GM19397 (cell line): ENCODE measurements around the gene A1BG.
"Not testable (repeated sequence)": the region's sequence is repeated elsewhere in the genome, so short reads cannot be mapped to it uniquely, and the experiment has no call there.

Experiments used
- ATAC-seq: cut with Tn5 transposase; IDR thresholded peaks from one replicate; pipeline ENCODE4 v1.9.1; 2021; ENCODE audit warnings: mild to moderate bottlenecking, moderate library complexity; ENCODE audit not compliant: unreplicated experiment

Gene A1BG

DNA sequence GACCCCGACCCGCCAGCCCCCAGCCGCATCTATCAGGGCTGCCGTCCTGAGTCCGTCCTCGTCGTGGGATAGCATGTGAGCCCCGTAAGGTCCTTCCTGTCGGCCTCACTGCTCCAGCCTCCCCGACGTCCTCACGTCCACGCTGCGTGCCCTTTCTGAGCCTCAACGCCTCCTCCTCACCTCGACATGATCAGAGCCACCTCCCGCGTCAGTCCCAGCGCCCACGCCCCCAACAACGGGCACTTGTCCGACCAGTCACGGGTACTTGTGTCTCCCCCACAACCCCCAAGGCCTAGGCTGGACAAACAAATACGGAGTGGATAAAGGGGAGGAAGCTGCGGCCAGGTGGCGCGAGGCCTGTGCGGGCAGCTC lies 8.6 kb upstream of the A1BG start:
- peak; percentile 1 for ATAC-seq

DNA sequence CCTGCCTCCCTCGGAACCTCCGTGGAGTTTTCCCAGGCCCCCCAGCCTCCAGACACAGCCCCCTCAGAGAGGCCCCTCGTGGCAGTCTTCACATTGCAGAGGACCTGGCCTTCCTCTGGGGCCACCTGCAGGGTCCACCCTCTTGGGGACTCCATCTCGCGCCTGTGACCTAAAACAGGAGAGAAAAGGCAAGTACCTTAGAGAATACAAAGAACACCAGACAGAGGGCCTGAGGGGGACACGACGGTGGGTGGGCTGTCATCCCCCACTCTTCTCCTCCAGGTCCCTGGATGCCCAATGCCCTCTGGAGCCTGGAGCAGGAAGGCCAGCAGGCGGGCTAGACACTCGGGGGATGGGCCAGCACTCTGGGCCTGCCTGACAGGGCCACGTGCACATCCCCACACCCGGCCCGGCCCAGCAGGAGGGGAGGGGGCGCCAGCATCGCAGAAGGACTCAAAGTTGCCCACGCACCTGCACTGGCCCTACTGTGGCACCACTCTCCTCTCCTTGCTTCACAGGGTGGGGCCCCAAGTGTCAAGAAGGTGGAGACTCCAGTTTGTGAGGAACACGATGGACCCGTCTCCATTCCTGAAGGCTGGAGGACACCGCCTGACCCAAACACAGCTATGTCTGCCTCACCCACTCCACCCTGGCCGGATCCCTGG lies 4.3 kb upstream of the A1BG start:
- no peak for ATAC-seq

DNA sequence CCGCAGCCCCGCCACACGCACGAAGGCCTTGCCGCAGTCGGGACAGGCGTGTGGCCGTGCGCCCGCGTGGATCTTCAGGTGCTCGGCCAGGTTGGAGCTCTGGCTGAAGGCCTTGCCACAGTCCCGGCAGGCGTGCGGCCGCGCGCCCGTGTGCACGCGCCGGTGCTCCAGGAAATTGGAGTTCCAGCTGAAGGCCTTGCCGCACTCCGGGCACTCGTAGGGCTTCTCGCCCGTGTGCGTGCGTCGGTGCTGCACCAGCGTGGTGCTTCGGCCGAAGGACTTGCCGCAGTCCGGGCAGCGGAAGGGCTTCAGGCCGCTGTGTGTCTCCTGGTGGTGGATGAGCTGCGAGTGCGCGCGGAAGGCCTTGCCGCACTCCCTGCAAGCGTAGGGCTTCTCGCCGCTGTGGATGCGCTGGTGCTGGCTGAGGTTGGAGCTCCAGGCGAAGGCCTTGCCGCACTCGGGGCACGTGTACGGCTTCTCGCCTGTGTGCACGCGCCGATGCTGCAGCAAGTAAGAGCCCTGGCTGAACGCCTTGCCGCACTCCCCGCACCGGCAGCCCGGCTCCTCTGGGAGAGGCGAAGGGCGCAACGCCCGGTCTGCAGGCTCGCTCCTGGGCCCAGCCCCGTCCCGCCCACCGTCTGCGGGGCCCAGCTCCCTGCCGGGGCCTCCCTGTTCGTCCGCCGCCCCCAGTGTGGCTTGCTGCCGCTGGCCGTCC lies 3.6 kb upstream of the A1BG start:
- no peak for ATAC-seq

DNA sequence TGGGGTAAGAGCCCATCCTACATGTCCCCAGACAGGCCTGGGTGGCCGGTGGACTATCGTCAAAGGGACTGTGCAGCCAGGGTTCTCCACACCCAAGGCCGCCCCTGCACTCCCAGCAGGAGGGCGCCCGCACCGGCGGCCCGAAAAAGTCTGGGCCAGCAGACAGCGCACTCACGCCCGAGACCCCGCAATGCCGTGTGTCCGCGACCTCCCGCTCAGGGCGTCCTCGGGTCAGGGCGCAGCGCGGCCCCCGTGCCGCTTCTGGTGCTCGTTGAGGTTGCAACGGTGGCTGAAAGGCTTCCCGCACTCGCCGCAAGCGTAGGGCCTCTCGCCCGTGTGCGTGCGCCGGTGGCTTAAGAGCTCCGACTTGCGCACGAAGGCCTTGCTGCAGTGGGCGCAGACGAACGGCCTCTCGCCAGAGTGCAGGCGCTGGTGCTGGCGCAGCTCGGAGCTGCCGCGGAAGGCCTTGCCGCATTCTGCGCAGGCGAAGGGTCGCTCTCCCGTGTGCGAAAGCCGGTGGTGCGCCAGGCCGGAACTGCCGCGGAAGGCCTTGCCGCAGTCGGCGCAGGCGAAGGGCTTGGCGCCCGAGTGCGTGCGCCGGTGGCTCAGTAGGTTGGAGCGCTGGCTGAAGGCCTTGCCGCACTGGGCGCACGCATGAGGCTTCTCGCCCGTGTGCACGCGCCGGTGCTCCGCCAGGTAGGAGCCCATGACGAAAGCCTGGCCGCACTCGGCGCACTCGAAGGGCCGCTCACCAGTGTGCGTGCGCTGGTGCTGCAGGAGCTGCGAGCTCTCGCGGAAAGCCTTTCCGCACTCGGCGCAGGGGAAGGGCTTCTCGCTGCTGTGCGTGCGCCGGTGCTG lies 2.8 kb upstream of the A1BG start:
- no peak for ATAC-seq

DNA sequence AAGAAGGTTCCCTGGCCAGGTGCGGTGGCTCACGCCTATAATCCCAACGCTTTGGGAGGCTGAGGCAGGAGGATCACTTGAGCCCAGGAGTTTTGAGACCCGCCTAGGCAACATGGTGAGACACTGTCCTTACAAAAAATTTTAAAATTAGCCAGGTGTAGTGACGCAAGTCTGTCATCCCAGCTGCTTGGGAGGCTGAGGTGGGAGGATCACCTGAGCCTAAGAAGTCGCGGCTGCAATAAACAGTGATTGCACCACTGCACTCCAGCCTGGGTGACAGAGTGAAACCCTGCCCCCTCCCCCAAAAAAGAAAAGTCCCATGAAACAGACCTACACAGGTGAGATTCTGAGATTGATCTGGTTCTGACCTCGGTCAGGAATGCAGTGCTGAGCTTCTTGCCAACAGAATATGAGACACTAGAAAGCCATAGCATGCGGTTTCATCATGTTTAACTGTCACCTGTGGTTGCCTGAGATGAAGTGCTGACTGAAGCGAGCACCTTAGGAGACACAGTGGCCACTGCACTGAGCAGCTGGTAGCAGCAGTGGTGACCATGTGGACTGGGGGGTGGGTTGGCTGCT lies 2.0 kb upstream of the A1BG start:
- ATAC-seq: no peak

DNA sequence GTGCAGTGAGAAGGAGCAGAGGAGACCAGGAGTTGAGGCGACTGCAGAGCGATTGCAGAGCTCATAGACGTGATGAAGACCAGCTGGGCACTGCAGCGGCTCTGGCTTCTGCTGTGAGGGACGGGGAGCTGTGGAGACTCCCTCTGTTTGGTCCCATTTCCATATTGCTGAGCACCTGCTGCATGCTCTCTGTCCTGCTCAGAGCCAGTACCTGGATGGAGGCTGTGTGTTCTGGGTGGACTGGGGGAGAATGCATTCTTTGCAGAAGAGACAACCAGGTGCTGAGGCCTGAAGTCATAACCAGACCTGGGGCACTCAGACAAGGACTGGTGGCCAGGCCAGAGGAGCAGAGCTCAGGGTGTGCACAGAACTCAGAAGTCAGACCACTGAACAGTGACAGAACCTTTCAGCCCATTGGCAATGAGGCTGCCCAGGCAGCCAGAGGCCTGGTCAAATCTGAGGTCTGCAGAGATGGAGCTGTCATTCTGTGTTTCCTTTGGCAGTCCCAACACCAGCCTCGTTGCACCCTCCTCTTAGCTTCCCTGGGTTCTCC lies 1.3 kb upstream of the A1BG start:
- no peak for ATAC-seq

DNA sequence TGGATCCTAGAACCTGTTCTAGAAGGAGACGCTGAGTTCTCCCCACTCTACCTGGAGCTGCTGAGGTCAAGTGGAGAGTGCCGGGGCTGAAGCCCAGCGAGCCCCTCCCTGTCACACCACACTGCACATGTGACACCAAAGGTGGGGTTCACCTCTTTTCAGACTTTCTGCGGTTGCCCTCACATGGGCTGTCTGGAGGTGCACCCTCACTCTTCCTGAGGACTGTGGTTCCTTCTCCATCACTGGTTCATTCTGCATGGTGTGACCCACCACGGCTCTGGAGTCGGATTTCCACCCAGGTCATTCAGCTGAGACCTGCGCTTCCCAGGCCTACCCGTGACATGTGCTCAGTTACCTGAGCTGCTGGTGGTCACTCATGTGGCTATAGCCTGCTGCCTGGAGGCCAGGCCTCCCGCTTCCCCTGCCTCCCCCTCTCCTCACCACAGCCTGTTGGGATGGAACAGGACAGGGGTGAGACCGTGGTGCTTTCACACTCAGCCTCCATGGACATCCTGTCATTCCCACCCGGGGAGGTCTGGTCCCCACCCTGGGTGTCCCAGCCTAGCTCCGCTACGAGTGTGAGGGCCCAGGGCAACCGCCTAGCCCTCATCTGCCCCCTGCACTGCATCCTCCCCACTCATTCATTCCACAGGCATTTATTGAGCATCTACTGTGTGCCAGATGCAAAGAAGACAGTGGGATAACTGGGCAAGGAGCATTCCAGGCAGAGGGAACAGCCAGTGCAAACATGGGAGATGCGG lies 605 bp upstream of the A1BG start:
- no peak for ATAC-seq

DNA sequence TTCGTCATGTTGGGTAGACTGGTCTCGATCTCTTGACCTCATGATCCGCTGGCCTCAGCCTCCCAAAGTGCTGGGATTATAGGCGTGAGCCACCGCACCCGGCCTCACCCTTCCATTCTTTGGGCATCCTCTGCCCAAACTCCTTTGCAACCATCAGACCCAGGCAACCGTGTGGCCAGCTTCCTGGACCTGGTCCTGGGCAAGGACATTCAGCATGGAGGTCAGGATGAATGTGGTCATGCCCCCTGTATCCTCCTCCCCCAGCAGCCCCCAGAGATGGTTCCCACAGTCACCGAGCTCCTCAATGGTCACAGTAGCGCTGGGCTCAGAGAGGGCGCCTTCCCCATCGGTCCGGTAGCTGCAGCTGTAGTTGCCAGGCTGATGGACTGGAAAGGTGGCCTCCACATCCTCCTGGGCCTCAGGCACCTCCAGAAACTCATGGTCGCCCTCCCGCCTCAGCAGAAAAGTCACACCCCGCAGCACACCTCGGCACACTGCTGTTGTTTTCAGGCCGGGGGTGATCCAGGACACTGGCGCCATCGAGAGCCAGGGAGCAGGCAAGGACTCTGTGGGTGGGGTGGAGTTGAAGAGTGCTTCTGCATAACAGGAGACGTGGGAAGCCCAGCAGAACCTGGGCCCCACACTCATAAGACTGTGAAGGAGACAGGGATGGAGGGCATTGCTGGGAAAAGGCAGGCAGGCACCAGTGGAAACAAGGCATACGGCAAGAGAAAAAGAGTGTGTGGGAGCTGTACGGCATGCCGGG lies 1.1 kb downstream of the A1BG start:
- ATAC-seq: no peak

DNA sequence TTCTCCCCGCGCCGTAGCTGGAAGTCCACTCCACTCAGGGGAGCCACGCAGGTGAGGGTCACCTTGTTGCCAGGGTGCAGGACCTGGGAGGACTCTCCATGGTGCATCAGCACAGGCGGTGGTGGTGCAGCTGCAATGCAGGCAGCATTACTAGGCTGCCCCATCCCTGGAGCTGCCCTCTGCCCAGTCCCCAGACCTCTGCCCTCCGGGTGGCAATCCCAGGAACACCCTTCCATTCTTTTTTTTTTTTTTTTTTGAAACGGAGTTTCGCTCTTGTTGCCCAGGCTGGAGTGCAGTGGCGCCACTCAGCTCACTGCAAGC lies 1.8 kb downstream of the A1BG start:
- ATAC-seq: no peak

DNA sequence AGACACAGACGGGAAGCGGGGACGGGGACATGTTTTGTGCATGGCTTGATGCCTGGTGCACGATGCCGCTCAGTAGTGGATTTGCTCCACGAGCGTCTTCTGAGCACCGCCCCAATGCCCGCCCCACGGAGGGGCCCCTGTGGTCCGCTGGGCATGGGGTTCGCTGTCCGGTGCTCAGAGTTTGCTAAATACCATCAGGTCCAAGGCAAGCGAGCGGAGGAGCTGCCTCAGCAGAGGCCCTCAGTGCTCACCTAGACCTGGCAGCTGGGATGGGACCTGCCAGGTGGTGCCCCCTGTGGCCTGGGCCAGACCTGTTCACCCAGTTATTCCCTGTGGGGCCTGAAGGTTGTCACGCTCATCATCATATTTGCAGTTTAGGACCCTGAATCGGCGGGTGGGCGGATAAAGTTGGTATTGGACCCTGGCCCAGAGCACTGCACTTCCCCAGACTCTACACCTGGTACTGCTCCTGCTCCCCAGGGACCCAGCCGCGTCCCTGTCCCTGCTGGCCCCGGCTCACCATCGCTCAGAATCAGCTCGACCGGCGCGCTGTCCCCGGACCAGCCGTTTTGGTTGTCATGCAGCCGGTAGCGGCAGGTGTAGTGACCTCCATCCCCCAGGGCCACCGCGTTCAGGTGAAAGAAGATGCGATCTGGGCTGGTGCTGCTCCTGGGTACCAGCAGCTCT lies 2.3 kb downstream of the A1BG start:
- no peak for ATAC-seq

DNA sequence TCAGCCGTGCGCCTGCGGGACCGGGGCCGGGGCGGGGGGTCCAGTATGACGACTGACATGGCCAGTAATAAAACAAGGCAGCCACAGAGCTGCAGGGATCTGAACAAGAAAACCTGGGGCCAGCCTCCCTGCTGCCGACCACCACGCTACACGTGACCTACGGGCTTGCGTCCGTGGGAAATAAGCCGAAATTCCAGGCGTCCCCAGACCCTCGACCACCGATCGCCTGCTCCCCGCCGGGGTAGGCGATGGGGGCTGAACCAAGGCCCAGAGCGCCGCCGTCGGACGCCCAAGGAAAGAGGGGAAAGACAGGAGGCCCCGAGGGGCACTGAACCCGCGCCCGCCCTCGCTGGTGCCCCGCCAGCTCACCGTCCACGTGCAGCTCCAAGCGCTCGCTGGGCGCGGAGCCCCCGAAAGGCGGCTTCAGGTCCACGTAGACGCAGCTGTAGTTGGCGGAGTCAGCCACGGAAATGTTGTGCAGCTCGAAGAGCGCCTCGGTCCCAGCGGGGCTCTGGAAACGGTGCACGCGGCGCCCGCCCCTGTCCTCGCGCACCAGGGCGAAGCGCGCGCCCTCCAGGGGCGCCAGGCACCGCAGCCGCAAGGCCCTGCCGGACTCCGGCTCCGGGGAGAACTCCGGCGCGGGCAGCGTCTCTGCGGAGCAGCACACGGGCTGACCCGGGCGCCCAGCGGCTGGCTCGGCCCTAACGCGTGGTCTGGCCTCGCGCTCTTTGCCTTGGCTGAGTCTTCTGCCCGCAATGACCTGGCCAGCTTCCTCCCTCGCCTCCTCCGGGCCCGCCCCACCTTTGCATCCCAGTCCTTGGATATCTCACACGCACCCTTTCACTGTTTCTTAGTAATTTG lies 3.1 kb downstream of the A1BG start:
- no peak for ATAC-seq

DNA sequence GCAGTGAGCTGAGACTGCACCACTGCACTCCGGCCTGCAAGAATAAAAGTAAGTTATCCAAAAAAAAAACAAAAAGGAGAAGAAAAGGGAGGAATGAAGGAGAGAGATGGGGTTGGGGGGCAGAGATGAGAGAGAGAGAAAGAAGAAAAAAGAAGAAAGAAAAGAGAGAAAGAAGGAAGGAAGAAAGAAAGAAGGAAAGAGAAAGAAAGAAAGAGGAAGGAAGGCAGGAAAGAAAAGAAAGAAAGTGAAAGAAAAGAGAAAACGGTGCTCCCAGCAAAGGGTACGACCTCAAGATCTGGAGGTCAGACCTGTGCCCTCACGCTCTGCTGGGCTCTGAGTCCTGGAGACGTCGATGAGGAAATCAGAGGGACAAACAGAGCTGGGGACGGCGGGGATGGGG lies 3.7 kb downstream of the A1BG start:
- ATAC-seq: no peak

DNA sequence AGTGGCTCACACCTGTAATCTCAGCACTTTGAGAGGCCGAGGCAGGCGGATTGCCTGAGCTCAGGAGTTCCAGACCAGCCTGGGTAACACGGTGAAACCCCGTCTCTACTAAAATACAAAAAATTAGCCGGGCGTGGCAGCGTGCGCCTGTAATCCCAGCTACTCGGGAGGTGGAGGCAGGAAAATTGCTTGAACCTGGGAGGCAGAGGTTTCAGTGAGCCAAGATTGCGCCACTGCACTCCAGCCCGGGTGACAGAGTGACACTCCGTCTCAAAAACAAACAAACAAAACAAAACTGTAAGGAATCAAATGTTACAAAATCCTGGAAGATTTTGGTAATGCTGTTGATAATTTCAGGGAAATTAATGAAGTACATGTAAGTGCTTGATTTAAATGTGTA lies 5.2 kb downstream of the A1BG start:
- not testable (repeated sequence) for ATAC-seq

DNA sequence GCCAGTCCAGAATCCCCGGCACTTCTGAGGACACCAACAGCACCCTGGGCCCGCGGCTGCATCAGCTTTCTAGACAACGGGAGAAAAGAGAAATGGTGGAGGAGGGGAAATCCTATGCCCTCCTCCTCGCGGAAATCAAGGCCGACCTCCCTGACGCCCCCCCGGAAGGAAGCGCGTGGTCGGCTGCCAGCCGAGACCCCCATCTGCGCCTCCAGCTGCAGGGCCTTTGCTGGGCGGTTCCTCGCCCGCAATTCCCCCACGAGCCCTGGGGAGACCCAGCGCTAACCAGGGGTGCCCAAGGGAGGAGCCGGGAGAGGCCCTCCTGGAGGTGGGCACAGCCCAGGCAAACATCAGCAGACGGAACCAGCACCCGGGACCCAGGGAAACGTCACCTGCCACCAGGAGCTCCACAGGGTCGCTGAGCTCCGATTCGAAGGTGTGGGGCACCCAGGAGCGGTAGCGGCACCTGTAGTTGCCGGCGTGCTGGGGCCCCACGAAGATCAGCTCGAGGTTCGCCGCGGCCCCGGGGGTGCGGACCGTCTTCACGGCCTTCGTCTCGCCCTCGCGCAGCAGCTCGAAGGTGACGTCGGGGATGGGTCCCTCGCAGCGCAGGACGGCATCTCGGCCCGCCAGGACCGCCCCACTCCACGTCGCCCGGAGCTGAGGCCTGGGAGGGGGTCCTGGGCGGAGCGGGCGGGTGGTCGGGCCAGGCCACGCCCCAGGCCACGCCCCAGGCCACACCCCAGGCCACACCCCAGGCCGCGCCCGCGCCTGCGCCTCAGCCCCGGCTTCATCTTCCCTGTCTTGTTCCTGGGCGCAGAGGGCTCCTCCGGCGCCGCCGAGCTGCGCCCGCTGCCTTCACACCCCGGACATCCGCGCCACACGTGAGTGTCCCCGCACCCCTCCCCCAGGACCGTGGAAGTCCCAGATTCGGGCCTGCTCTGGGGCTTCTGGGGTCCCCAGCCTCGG lies 6.0 kb downstream of the A1BG start:
- ATAC-seq: peak; percentile 90

DNA sequence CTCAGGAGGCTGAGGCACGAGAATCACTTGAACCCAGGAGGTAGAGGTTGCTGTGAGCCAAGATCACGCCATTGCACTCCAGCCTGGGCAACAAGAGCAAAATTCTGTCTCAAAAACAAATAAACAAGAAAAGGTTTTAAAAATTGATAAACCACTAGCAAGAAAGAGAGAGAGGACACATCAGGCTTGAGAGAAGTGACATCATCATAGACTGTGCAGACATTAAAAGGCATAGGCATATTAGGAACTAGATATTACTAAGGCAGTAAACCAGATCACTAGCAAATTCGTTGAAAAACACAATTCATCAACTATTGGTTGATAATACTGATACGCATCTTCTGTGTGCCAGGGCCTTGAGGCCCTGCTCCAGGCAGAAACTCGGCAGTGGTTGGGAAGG lies 7.7 kb downstream of the A1BG start:
- ATAC-seq: no peak

DNA sequence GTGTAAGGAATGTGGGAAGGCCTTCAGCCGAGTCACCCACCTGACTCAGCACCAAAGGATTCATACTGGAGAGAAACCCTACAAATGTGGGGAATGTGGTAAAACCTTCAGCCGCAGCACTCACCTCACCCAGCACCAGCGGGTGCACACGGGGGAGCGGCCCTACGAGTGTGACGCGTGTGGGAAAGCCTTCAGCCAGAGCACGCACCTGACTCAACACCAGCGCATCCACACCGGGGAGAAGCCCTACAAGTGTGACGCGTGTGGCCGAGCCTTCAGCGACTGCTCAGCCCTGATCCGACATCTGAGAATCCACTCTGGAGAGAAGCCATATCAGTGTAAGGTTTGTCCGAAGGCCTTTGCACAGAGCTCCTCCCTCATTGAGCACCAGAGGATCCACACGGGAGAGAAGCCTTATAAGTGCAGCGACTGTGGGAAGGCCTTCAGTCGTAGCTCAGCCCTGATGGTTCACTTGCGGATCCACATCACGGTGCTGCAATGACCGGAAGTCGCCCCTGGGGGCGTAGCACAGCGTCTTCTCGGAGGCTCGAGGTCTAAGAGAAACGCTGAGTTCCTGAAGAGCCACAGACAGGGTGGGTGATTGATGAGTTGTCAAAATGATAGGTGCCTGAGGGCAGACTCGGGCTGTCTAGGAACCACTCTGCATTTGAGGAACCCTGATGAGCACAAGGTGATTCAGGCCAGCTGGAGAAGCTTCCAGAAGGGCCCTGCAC lies 14.3 kb downstream of the A1BG start:
- ATAC-seq: no peak

DNA sequence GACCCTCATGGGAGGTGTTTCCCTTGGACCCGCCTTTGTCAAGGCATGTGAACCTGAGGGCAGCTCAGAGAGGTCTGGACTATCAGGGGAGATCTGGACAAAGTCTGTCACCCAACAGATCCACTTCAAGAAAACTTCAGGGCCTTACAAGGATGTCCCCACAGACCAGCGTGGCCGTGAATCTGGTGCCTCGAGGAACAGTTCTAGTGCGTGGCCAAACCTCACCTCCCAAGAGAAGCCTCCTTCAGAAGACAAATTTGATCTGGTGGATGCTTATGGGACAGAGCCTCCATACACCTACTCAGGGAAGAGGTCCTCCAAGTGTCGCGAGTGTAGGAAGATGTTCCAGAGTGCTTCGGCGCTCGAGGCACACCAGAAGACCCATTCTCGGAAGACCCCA lies 15.0 kb downstream of the A1BG start:
- ATAC-seq: no peak
